H9 (cell line): ENCODE data around the gene ITIH5. TPM values are rescaled to one million over a fixed set of nuclear protein-coding genes. Genes with fewer than 3 reads are reported as not detected.

Source experiments
- DNase-seq: peaks from one replicate; pipeline ENCODE4 v3.0.0-alpha.2; 2017
- H2AFZ ChIP-seq: one replicate; pipeline ENCODE4 v1.6.1; 2013; ENCODE audit warnings: mild to moderate bottlenecking, low read length, control low read depth, moderate library complexity
- H2AK5ac ChIP-seq: 2 replicates; pipeline ENCODE4 v1.6.1; 2013; ENCODE audit warnings: low read length, control low read depth, mixed read lengths; ENCODE audit not compliant: insufficient read length
- H2BK120ac ChIP-seq: one replicate; pipeline ENCODE4 v1.6.1; 2013; ENCODE audit warnings: low read depth, mild to moderate bottlenecking, low read length, control low read depth, inconsistent platforms; ENCODE audit not compliant: poor library complexity, severe bottlenecking
- H2BK12ac ChIP-seq: 2 replicates; pipeline ENCODE4 v1.6.1; 2013; ENCODE audit warnings: low read length, control low read depth, mixed read lengths, low read depth; ENCODE audit not compliant: insufficient read length
- H2BK15ac ChIP-seq: 2 replicates; pipeline ENCODE4 v1.6.1; 2013; ENCODE audit warnings: low read depth, low read length, control low read depth
- H2BK20ac ChIP-seq: one replicate; pipeline ENCODE4 v1.6.1; 2013; ENCODE audit warnings: low read depth, mild to moderate bottlenecking, low read length, control low read depth, inconsistent platforms; ENCODE audit not compliant: poor library complexity, severe bottlenecking
- H2BK5ac ChIP-seq: 2 replicates; pipeline ENCODE4 v1.6.1; 2013; ENCODE audit warnings: low read length, control low read depth, mixed read lengths; ENCODE audit not compliant: insufficient read length
- H3K14ac ChIP-seq: 2 replicates; pipeline ENCODE4 v1.6.1; 2013; ENCODE audit warnings: low read length, control low read depth; ENCODE audit not compliant: insufficient read depth
- H3K18ac ChIP-seq: 2 replicates; pipeline ENCODE4 v1.6.1; 2013; ENCODE audit warnings: low read depth, mild to moderate bottlenecking, mixed read lengths, low read length, control low read depth; ENCODE audit not compliant: insufficient read length
- H3K23ac ChIP-seq: 2 replicates; pipeline ENCODE4 v1.6.1; 2013; ENCODE audit warnings: low read length, control low read depth, mixed read lengths, low read depth; ENCODE audit not compliant: insufficient read length
- H3K23me2 ChIP-seq: 2 replicates; pipeline ENCODE4 v1.6.1; 2013; ENCODE audit warnings: low read depth, mild to moderate bottlenecking, mixed read lengths, low read length, control low read depth; ENCODE audit not compliant: insufficient read length, poor library complexity, severe bottlenecking
- H3K27ac ChIP-seq: 2 replicates; pipeline ENCODE4 v1.5.1; 2013; ENCODE audit warnings: low read length, control low read depth, mixed read lengths, low read depth; ENCODE audit not compliant: insufficient read length
- H3K27me3 ChIP-seq: 2 replicates; pipeline ENCODE4 v1.6.1; 2013; ENCODE audit warnings: low read length, control low read depth, inconsistent platforms; ENCODE audit not compliant: insufficient read depth
- H3K4ac ChIP-seq: 2 replicates; pipeline ENCODE4 v1.6.1; 2013; ENCODE audit warnings: low read depth, mild to moderate bottlenecking, control low read depth, inconsistent platforms, low read length, moderate library complexity
- H3K4me1 ChIP-seq: 2 replicates; pipeline ENCODE4 v1.6.1; 2013; ENCODE audit warnings: low read length, control low read depth, inconsistent platforms; ENCODE audit not compliant: insufficient read depth
- H3K4me2 ChIP-seq: 2 replicates; pipeline ENCODE4 v1.6.1; 2013; ENCODE audit warnings: low read length, control low read depth, mixed read lengths; ENCODE audit not compliant: insufficient read length, insufficient read depth
- H3K56ac ChIP-seq: 2 replicates; pipeline ENCODE4 v1.6.1; 2013; ENCODE audit warnings: low read depth, mild to moderate bottlenecking, mixed read lengths, low read length, control low read depth; ENCODE audit not compliant: insufficient read length
- H3K79me1 ChIP-seq: 2 replicates; pipeline ENCODE4 v1.6.1; 2013; ENCODE audit warnings: low read depth, mild to moderate bottlenecking, moderate library complexity, low read length, control low read depth, inconsistent platforms; ENCODE audit not compliant: insufficient read depth, poor library complexity, severe bottlenecking
- H3K79me2 ChIP-seq: 2 replicates; pipeline ENCODE4 v1.6.1; 2013; ENCODE audit warnings: low read length, control low read depth, inconsistent platforms; ENCODE audit not compliant: insufficient read depth
- H3K9ac ChIP-seq: 2 replicates; pipeline ENCODE4 v1.6.1; 2013; ENCODE audit warnings: low read length, control low read depth, mixed read lengths; ENCODE audit not compliant: insufficient read length; ENCODE audit errors: extremely low read depth
- H3K9me3 ChIP-seq: one replicate; pipeline ENCODE4 v1.6.1; 2013; ENCODE audit warnings: low read depth, low read length, inconsistent platforms; ENCODE audit not compliant: control insufficient read depth
- H3T11ph ChIP-seq: one replicate; pipeline ENCODE4 v1.6.1; 2013; ENCODE audit warnings: mild to moderate bottlenecking, low read length, control low read depth, inconsistent platforms
- H4K20me1 ChIP-seq: one replicate; pipeline ENCODE4 v1.6.1; 2013; ENCODE audit not compliant: control insufficient read depth, insufficient read length, insufficient read depth
- H4K5ac ChIP-seq: 2 replicates; pipeline ENCODE4 v1.6.1; 2013; ENCODE audit warnings: low read depth, mild to moderate bottlenecking, mixed read lengths, low read length, control low read depth; ENCODE audit not compliant: insufficient read length
- H4K8ac ChIP-seq: replicated peaks from 2 replicates; pipeline ENCODE4 v1.6.1; 2013; ENCODE audit warnings: low read length, control low read depth, mixed read lengths, low read depth; ENCODE audit not compliant: insufficient read length
- H4K91ac ChIP-seq: 2 replicates; pipeline ENCODE4 v1.6.1; 2013; ENCODE audit warnings: low read depth, mild to moderate bottlenecking, moderate library complexity, mixed read lengths, low read length, control low read depth; ENCODE audit not compliant: insufficient read length
- H3K27ac Mint-ChIP-seq, 3 experiments: 2 replicates in 2 of 3; 3 replicates in 1 of 3; pipeline ENCODE4 v1.8.0; 2020 to 2021; ENCODE audit warnings: mixed read lengths in 3 of 3, mild to moderate bottlenecking in 1 of 3, moderate library complexity in 1 of 3
- H3K27me3 Mint-ChIP-seq: 2 replicates; pipeline ENCODE4 v1.8.0; 2021; ENCODE audit warnings: low read depth, mild to moderate bottlenecking, moderate library complexity, mixed read lengths
- H3K36me3 Mint-ChIP-seq, 3 experiments: 2 replicates in 2 of 3; 3 replicates in 1 of 3; pipeline ENCODE4 v1.8.0; 2020 to 2021; ENCODE audit warnings: low read depth in 3 of 3, mixed read lengths in 3 of 3; ENCODE audit not compliant: insufficient read depth in 1 of 3
- H3K4me1 Mint-ChIP-seq, 2 experiments: 2 replicates each; pipeline ENCODE4 v1.8.0; 2020; ENCODE audit warnings: mixed read lengths in 2 of 2
- H3K4me3 Mint-ChIP-seq, 2 experiments: 2 replicates in 1 of 2; 3 replicates in 1 of 2; pipeline ENCODE4 v1.8.0; 2020 to 2021; ENCODE audit warnings: mild to moderate bottlenecking in 2 of 2, mixed read lengths in 2 of 2, moderate library complexity in 1 of 2
- H3K9me3 Mint-ChIP-seq, 2 experiments: 2 replicates in 1 of 2; 3 replicates in 1 of 2; pipeline ENCODE4 v1.8.0; 2020; ENCODE audit warnings: mild to moderate bottlenecking in 2 of 2, mixed read lengths in 2 of 2, moderate library complexity in 1 of 2
- WGBS: extraction: QIAGEN DNeasy Blood & Tissue Kit; methylation state at CpG from one replicate; pipeline ENCODE4 v1.1.7; 2013; ENCODE audit warnings: missing lambda C conversion rate, low lambda C conversion rate, mixed read lengths; ENCODE audit not compliant: insufficient read length; ENCODE audit errors: extremely low coverage; 5-methylcytosine and 5-hydroxymethylcytosine counted together
- total RNA-seq: library from RNA; stranded (reverse); gene quantifications from 2 replicates; pipeline ENCODE4 v1.2.1, GENCODE V29; 2021
- TF ChIP-seq, protein P1 (sequence below): fragments of 200-600 bp; sonication (generic); conservative IDR thresholded peaks from 3 replicates; pipeline ENCODE4 v1.8.0; 2021; ENCODE audit warnings: antibody characterized with exemption, mild to moderate bottlenecking

ITIH5 gene
- total RNA-seq, 1 experiment from 2014 or later = 1.3 TPM

- Mint-ChIP-seq H3K4me3 (no peak overlapping the region), H3K9me3 (no peaks in the 10 kb centered on the region; a peak in 1 of 5 replicates), H3K27ac (no peak overlapping the region), H3K36me3 (no peaks in the 10 kb centered on the region; a peak in 1 of 7 replicates), H3K4me1 (peaks cover 4 to 8% of the 10 kb centered on the region in 2 experiments; a peak in 3 of 4 replicates), H3K27me3 (no peaks in the 10 kb centered on the region; the same call in 1 of the 2 replicates)
- Histone ChIP-seq H2BK20ac (no peak overlapping the region), H4K8ac (no peak overlapping the region), H3T11ph (no peak overlapping the region), H3K56ac (no peak overlapping the region), H3K27ac (no peak overlapping the region), H3K14ac (no peak overlapping the region), H2BK15ac (no peak overlapping the region), H2AK5ac (no peak overlapping the region), H3K4me1 (no peaks in the 10 kb centered on the region), H2BK120ac (no peak overlapping the region), H3K27me3 (no peaks in the 10 kb centered on the region), H3K4ac (no peak overlapping the region), H3K79me2 (no peaks in the 10 kb centered on the region), H2BK12ac (no peak overlapping the region), H4K5ac (no peak overlapping the region), H3K23me2 (no peaks in the 10 kb centered on the region), H2BK5ac (no peak overlapping the region), H3K79me1 (no peaks in the 10 kb centered on the region), H3K9me3 (no peaks in the 10 kb centered on the region), H3K4me2 (no peak overlapping the region), H2AFZ (no peak overlapping the region), H3K18ac (no peak overlapping the region), H3K23ac (no peak overlapping the region), H4K20me1 (no peaks in the 10 kb centered on the region), H4K91ac (no peak overlapping the region), H3K9ac (no peak overlapping the region)
- TF ChIP-seq, protein P1, sequence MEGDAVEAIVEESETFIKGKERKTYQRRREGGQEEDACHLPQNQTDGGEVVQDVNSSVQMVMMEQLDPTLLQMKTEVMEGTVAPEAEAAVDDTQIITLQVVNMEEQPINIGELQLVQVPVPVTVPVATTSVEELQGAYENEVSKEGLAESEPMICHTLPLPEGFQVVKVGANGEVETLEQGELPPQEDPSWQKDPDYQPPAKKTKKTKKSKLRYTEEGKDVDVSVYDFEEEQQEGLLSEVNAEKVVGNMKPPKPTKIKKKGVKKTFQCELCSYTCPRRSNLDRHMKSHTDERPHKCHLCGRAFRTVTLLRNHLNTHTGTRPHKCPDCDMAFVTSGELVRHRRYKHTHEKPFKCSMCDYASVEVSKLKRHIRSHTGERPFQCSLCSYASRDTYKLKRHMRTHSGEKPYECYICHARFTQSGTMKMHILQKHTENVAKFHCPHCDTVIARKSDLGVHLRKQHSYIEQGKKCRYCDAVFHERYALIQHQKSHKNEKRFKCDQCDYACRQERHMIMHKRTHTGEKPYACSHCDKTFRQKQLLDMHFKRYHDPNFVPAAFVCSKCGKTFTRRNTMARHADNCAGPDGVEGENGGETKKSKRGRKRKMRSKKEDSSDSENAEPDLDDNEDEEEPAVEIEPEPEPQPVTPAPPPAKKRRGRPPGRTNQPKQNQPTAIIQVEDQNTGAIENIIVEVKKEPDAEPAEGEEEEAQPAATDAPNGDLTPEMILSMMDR = no peak
- DNase-seq = no peak
- no CpG with 5 or more reads among the region's 3 CpGs for WGBS
Measured at GRCh38 chr10:7598771-7599170, 68.0 kb downstream of the ITIH5 start.
